ENCODE results near the gene ERFL.

GRCh38 chr19:41893899-41894298 lies 34.4 kb downstream of the ERFL start:
- no peak for TF ChIP-seq CTCF (IDR thresholded peaks at IDR 0.05)
- TF ChIP-seq POLR2A (IDR thresholded peaks at IDR 0.05): no peak
